Measurements from ENCODE around the gene GDA.

Gene GDA

GRCh38 chr9:72151104-72151503 lies 1.9 kb downstream of the GDA start:
- no peak overlapping the region for H3K4me3 ChIP-seq (ENCODE audit: low read length)
- H3K27me3 ChIP-seq (ENCODE audit: control insufficient read depth, insufficient read depth, low read length) = peaks cover 30% of the 10 kb centered on the region
- no peaks in the 10 kb centered on the region for H3K36me3 ChIP-seq (ENCODE audit: insufficient read depth, low read length)
- no peaks in the 10 kb centered on the region for H3K9me3 ChIP-seq (replicated peaks; ENCODE audit: low read length)
- H3K9ac ChIP-seq (ENCODE audit: low read depth, low read length) = no peak overlapping the region
- H3K4me1 ChIP-seq (ENCODE audit: control insufficient read depth, insufficient read depth, low read length) = peaks cover 5% of the 10 kb centered on the region
- no peak overlapping the region for H3K4me2 ChIP-seq (ENCODE audit: low read length)

GRCh38 chr9:72154468-72155285 lies 5.4 kb downstream of the GDA start:
- Histone ChIP-seq H3K4me3 (ENCODE audit: low read length) (no peak overlapping the region), H3K4me2 (ENCODE audit: low read length) (no peak overlapping the region), H3K27me3 (ENCODE audit: control insufficient read depth, insufficient read depth, low read length) (peaks cover 11% of the 10 kb centered on the region), H3K9me3 (replicated peaks; ENCODE audit: low read length) (no peaks in the 10 kb centered on the region), H3K9ac (ENCODE audit: low read depth, low read length) (no peak overlapping the region), H3K36me3 (ENCODE audit: insufficient read depth, low read length) (no peaks in the 10 kb centered on the region), H3K4me1 (ENCODE audit: control insufficient read depth, insufficient read depth, low read length) (no peaks in the 10 kb centered on the region)

- Histone ChIP-seq H3K4me1 (ENCODE audit: control insufficient read depth, insufficient read depth, low read length) (no peaks in the 10 kb centered on the region), H3K9me3 (replicated peaks; ENCODE audit: low read length) (no peaks in the 10 kb centered on the region), H3K27me3 (ENCODE audit: control insufficient read depth, insufficient read depth, low read length) (peaks cover 5% of the 10 kb centered on the region), H3K9ac (ENCODE audit: low read depth, low read length) (no peak overlapping the region), H3K4me2 (ENCODE audit: low read length) (no peak overlapping the region), H3K4me3 (ENCODE audit: low read length) (no peak overlapping the region), H3K36me3 (ENCODE audit: insufficient read depth, low read length) (no peaks in the 10 kb centered on the region)
Observed at GRCh38 chr9:72155301-72155700, 6.1 kb downstream of the GDA start.

GRCh38 chr9:72156586-72156985 lies 7.3 kb downstream of the GDA start:
- no peaks in the 10 kb centered on the region for H3K9me3 ChIP-seq (replicated peaks; ENCODE audit: low read length)
- H3K4me2 ChIP-seq (ENCODE audit: low read length) = no peak overlapping the region
- no peaks in the 10 kb centered on the region for H3K27me3 ChIP-seq (ENCODE audit: control insufficient read depth, insufficient read depth, low read length)
- H3K9ac ChIP-seq (ENCODE audit: low read depth, low read length) = no peak overlapping the region
- no peak overlapping the region for H3K4me3 ChIP-seq (ENCODE audit: low read length)
- H3K36me3 ChIP-seq (ENCODE audit: insufficient read depth, low read length) = no peaks in the 10 kb centered on the region
- no peaks in the 10 kb centered on the region for H3K4me1 ChIP-seq (ENCODE audit: control insufficient read depth, insufficient read depth, low read length)

- Histone ChIP-seq H3K36me3 (ENCODE audit: insufficient read depth, low read length) (no peaks in the 10 kb centered on the region), H3K4me2 (ENCODE audit: low read length) (no peak overlapping the region), H3K9me3 (replicated peaks; ENCODE audit: low read length) (no peaks in the 10 kb centered on the region), H3K9ac (ENCODE audit: low read depth, low read length) (no peak overlapping the region), H3K4me1 (ENCODE audit: control insufficient read depth, insufficient read depth, low read length) (no peaks in the 10 kb centered on the region), H3K4me3 (ENCODE audit: low read length) (no peak overlapping the region), H3K27me3 (ENCODE audit: control insufficient read depth, insufficient read depth, low read length) (no peaks in the 10 kb centered on the region)
Observed at GRCh38 chr9:72158680-72159079, 9.4 kb downstream of the GDA start.

- Histone ChIP-seq H3K36me3 (ENCODE audit: insufficient read depth, low read length) (no peaks in the 10 kb centered on the region), H3K4me2 (ENCODE audit: low read length) (no peak overlapping the region), H3K9me3 (replicated peaks; ENCODE audit: low read length) (no peaks in the 10 kb centered on the region), H3K4me3 (ENCODE audit: low read length) (no peak overlapping the region), H3K27me3 (ENCODE audit: control insufficient read depth, insufficient read depth, low read length) (no peaks in the 10 kb centered on the region), H3K4me1 (ENCODE audit: control insufficient read depth, insufficient read depth, low read length) (no peaks in the 10 kb centered on the region), H3K9ac (ENCODE audit: low read depth, low read length) (no peak overlapping the region)
Observed at GRCh38 chr9:72160446-72161123, 11.3 kb downstream of the GDA start.

- Histone ChIP-seq H3K36me3 (ENCODE audit: insufficient read depth, low read length) (no peaks in the 10 kb centered on the region), H3K4me3 (ENCODE audit: low read length) (no peak overlapping the region), H3K4me2 (ENCODE audit: low read length) (no peak overlapping the region), H3K9ac (ENCODE audit: low read depth, low read length) (no peak overlapping the region), H3K4me1 (ENCODE audit: control insufficient read depth, insufficient read depth, low read length) (no peaks in the 10 kb centered on the region), H3K9me3 (replicated peaks; ENCODE audit: low read length) (no peaks in the 10 kb centered on the region), H3K27me3 (ENCODE audit: control insufficient read depth, insufficient read depth, low read length) (no peaks in the 10 kb centered on the region)
Observed at GRCh38 chr9:72165326-72165725, 16.1 kb downstream of the GDA start.

- Histone ChIP-seq H3K9ac (ENCODE audit: low read depth, low read length) (no peak overlapping the region), H3K36me3 (ENCODE audit: insufficient read depth, low read length) (no peaks in the 10 kb centered on the region), H3K4me1 (ENCODE audit: control insufficient read depth, insufficient read depth, low read length) (no peaks in the 10 kb centered on the region), H3K4me3 (ENCODE audit: low read length) (no peak overlapping the region), H3K9me3 (replicated peaks; ENCODE audit: low read length) (no peaks in the 10 kb centered on the region), H3K27me3 (ENCODE audit: control insufficient read depth, insufficient read depth, low read length) (no peaks in the 10 kb centered on the region), H3K4me2 (ENCODE audit: low read length) (no peak overlapping the region)
Observed at GRCh38 chr9:72165821-72166547, 16.7 kb downstream of the GDA start.

GRCh38 chr9:72168075-72168474 lies 18.8 kb downstream of the GDA start:
- H3K9me3 ChIP-seq (replicated peaks; ENCODE audit: low read length) = no peaks in the 10 kb centered on the region
- no peaks in the 10 kb centered on the region for H3K4me1 ChIP-seq (ENCODE audit: control insufficient read depth, insufficient read depth, low read length)
- no peaks in the 10 kb centered on the region for H3K27me3 ChIP-seq (ENCODE audit: control insufficient read depth, insufficient read depth, low read length)
- no peak overlapping the region for H3K4me2 ChIP-seq (ENCODE audit: low read length)
- H3K4me3 ChIP-seq (ENCODE audit: low read length) = no peak overlapping the region
- no peak overlapping the region for H3K9ac ChIP-seq (ENCODE audit: low read depth, low read length)
- H3K36me3 ChIP-seq (ENCODE audit: insufficient read depth, low read length) = no peaks in the 10 kb centered on the region

- Histone ChIP-seq H3K9me3 (replicated peaks; ENCODE audit: low read length) (no peaks in the 10 kb centered on the region), H3K4me2 (ENCODE audit: low read length) (no peak overlapping the region), H3K27me3 (ENCODE audit: control insufficient read depth, insufficient read depth, low read length) (no peaks in the 10 kb centered on the region), H3K9ac (ENCODE audit: low read depth, low read length) (no peak overlapping the region), H3K4me3 (ENCODE audit: low read length) (no peak overlapping the region), H3K36me3 (ENCODE audit: insufficient read depth, low read length) (no peaks in the 10 kb centered on the region), H3K4me1 (ENCODE audit: control insufficient read depth, insufficient read depth, low read length) (no peaks in the 10 kb centered on the region)
Observed at GRCh38 chr9:72169178-72169577, 19.9 kb downstream of the GDA start.

- Histone ChIP-seq H3K36me3 (ENCODE audit: insufficient read depth, low read length) (no peaks in the 10 kb centered on the region), H3K4me3 (ENCODE audit: low read length) (no peak overlapping the region), H3K4me2 (ENCODE audit: low read length) (no peak overlapping the region), H3K4me1 (ENCODE audit: control insufficient read depth, insufficient read depth, low read length) (no peaks in the 10 kb centered on the region), H3K9ac (ENCODE audit: low read depth, low read length) (no peak overlapping the region), H3K27me3 (ENCODE audit: control insufficient read depth, insufficient read depth, low read length) (peaks cover 4% of the 10 kb centered on the region), H3K9me3 (replicated peaks; ENCODE audit: low read length) (no peaks in the 10 kb centered on the region)
Observed at GRCh38 chr9:72173080-72173479, 23.8 kb downstream of the GDA start.
